Esophagus squamous epithelium (tissue), 4 donors: Measurements from ENCODE around the gene SUSD4.

Experiments
- POLR2A ChIP-seq, 4 donors: fragments of 450-650 bp; IDR thresholded peaks; one replicate each; pipeline ENCODE4 v1.6.1; 2017; ENCODE audit warnings: antibody characterized with exemption in 4 of 4, mild to moderate bottlenecking in 4 of 4, moderate library complexity in 3 of 4
- TF ChIP-seq, protein P1 (sequence below), 6 experiments: fragments of 450-650 bp in 4 of 6; fragments of 200-600 bp in 2 of 6; sonication (generic) in 2 of 6; IDR thresholded peaks; one replicate each; pipeline ENCODE4 v1.5.1; 2016 to 2019; ENCODE audit warnings: antibody characterized with exemption in 6 of 6, mild to moderate bottlenecking in 4 of 6, moderate library complexity in 4 of 6

DNA sequence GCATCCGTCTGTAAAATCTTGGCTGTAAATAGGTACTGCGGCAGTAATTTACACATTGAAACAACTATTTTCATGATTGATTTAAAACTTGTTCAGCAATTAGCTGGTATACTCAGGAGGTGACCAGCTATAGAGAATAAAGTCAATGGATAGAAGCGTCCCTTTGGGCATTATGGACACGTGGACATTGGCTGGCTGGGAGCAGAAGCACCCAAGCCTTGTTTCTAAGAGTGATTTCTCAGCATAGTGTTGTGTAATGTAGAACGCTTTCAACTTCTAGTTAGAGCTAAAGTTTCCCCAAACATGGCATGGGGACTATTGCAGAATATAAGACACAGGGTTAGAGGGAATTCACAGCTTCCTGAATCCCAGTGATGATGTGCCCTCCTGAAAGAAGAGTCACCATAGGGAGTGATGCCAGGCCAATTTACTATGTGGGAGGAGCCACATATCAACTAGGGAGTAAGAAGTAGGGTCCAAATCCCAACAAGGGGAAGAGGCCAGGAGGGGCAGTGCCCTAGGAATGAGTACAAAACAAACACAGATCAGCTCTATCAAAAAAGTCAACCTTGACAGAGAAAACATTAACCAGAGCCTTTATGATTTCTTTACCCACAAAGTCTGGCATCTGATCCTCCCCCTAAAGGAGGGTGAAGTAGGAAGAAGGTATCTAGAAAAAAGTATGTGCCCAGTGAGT is 92.7 kb downstream of the SUSD4 start:
- TF ChIP-seq, protein P1, sequence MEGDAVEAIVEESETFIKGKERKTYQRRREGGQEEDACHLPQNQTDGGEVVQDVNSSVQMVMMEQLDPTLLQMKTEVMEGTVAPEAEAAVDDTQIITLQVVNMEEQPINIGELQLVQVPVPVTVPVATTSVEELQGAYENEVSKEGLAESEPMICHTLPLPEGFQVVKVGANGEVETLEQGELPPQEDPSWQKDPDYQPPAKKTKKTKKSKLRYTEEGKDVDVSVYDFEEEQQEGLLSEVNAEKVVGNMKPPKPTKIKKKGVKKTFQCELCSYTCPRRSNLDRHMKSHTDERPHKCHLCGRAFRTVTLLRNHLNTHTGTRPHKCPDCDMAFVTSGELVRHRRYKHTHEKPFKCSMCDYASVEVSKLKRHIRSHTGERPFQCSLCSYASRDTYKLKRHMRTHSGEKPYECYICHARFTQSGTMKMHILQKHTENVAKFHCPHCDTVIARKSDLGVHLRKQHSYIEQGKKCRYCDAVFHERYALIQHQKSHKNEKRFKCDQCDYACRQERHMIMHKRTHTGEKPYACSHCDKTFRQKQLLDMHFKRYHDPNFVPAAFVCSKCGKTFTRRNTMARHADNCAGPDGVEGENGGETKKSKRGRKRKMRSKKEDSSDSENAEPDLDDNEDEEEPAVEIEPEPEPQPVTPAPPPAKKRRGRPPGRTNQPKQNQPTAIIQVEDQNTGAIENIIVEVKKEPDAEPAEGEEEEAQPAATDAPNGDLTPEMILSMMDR (IDR thresholded peaks at IDR 0.05): no peak
- TF ChIP-seq POLR2A (IDR thresholded peaks at IDR 0.05): no peak
